SU-DHL-6 (cell line): ENCODE data around the gene PRAMEF8.
"Not testable (repeated sequence)": the region's sequence is repeated elsewhere in the genome, so short reads cannot be mapped to it uniquely, and the experiment has no call there.

Source experiments
- H2AFZ ChIP-seq: fragments of 200-600 bp; sonication (generic); 2 replicates; pipeline ENCODE4 v1.6.1; 2014; ENCODE audit warnings: low read depth, mild to moderate bottlenecking, moderate library complexity, mixed read lengths, antibody characterized with exemption, low read length; ENCODE audit not compliant: severe bottlenecking
- H3F3A ChIP-seq: fragments of 200-600 bp; shearing (Covaris generic); 2 replicates; pipeline ENCODE4 v1.6.0; 2016; ENCODE audit warnings: antibody characterized with exemption, mild to moderate bottlenecking; ENCODE audit not compliant: insufficient read depth
- H3K27ac ChIP-seq: fragments of 200-600 bp; sonication (generic); 2 replicates; pipeline ENCODE4 v1.5.1; 2016; ENCODE audit warnings: low read depth, mild to moderate bottlenecking, low read length, moderate library complexity, mixed read lengths
- H3K27me3 ChIP-seq: fragments of 200-600 bp; sonication (generic), shearing (Covaris generic); 2 replicates; pipeline ENCODE4 v1.6.0; 2014; ENCODE audit warnings: mild to moderate bottlenecking, low read length
- H3K36me3 ChIP-seq: fragments of 200-600 bp; sonication (generic); 2 replicates; pipeline ENCODE4 v1.6.1; 2014; ENCODE audit warnings: mild to moderate bottlenecking, low read length, mixed read lengths
- H3K4me2 ChIP-seq: fragments of 300-600, 200-600 bp; shearing (Covaris generic), sonication (generic); 2 replicates; pipeline ENCODE4 v1.6.0; 2014; ENCODE audit warnings: low read length, low read depth, mild to moderate bottlenecking; ENCODE audit not compliant: poor library complexity, severe bottlenecking
- H3K4me3 ChIP-seq: fragments of 200-600 bp; sonication (generic); 2 replicates; pipeline ENCODE4 v1.5.1; 2014; ENCODE audit warnings: antibody characterized with exemption, low read length, mild to moderate bottlenecking, mixed read lengths; ENCODE audit not compliant: insufficient read depth, poor library complexity, severe bottlenecking
- H3K79me2 ChIP-seq: fragments of 200-600 bp; sonication (generic); 2 replicates; pipeline ENCODE4 v1.6.1; 2014; ENCODE audit warnings: mild to moderate bottlenecking, low read length, moderate library complexity; ENCODE audit not compliant: insufficient read depth
- H3K9ac ChIP-seq: fragments of 200-600 bp; sonication (generic); 2 replicates; pipeline ENCODE4 v1.7.0; 2014; ENCODE audit warnings: mild to moderate bottlenecking, low read length
- H3K9me2 ChIP-seq: fragments of 200-600 bp; sonication (generic); replicated peaks from 2 replicates; pipeline ENCODE4 v1.6.1; 2014; ENCODE audit warnings: low read length; ENCODE audit not compliant: insufficient read depth
- H3K9me3 ChIP-seq: fragments of 200-600 bp; sonication (generic); 2 replicates; pipeline ENCODE4 v1.6.1; 2014; ENCODE audit warnings: low read length, mixed read lengths; ENCODE audit not compliant: insufficient read depth
- H4K20me1 ChIP-seq: fragments of 200-600 bp; sonication (generic); 2 replicates; pipeline ENCODE4 v1.6.1; 2014; ENCODE audit warnings: low read depth, mild to moderate bottlenecking, antibody characterized with exemption, low read length, moderate library complexity, mixed read lengths

The PRAMEF8 gene

GRCh38 chr1:13285037-13285436 lies at the start of gene PRAMEF8:
Gene PRAMEF8, minus strand, starts transcription at chr1:13285137. Its CDS starts 1,046 bp downstream, at chr1:13284091.
- not testable (repeated sequence) for H3K9me2 ChIP-seq, H3K9ac ChIP-seq, H3F3A ChIP-seq

GRCh38 chr1:13315281-13315680 lies 30.3 kb upstream of the PRAMEF8 start, which contains the start of gene PRAMEF15:
Gene PRAMEF15, plus strand, starts transcription at chr1:13315581. Its CDS starts 2,827 bp downstream, at chr1:13318408.
- not testable (repeated sequence) for H3F3A ChIP-seq, H3K36me3 ChIP-seq, H3K9me3 ChIP-seq, H3K9me2 ChIP-seq, H3K27ac ChIP-seq, H3K27me3 ChIP-seq, H3K79me2 ChIP-seq, H3K4me2 ChIP-seq, H3K4me3 ChIP-seq, H2AFZ ChIP-seq, H4K20me1 ChIP-seq, H3K9ac ChIP-seq

More at GRCh38 chr1:13285037-13285436, at the start of gene PRAMEF8:
- not testable (repeated sequence) for H3K36me3 ChIP-seq, H3K79me2 ChIP-seq, H3K4me2 ChIP-seq, H2AFZ ChIP-seq, H3K4me3 ChIP-seq, H4K20me1 ChIP-seq, H3K27ac ChIP-seq, H3K27me3 ChIP-seq, H3K9me3 ChIP-seq

GRCh38 chr1:13303239-13303638 lies 18.3 kb upstream of the PRAMEF8 start, which contains the start of gene PRAMEF33:
Gene PRAMEF33, plus strand, starts transcription at chr1:13303539. Its CDS starts 2,416 bp downstream, at chr1:13305955.
- not testable (repeated sequence) for H3K4me3 ChIP-seq, H3K9me2 ChIP-seq, H3F3A ChIP-seq, H3K36me3 ChIP-seq, H3K79me2 ChIP-seq, H2AFZ ChIP-seq, H3K27ac ChIP-seq, H3K27me3 ChIP-seq, H3K9me3 ChIP-seq, H4K20me1 ChIP-seq, H3K4me2 ChIP-seq, H3K9ac ChIP-seq

- H4K20me1 ChIP-seq, H3K9me3 ChIP-seq, H3K4me2 ChIP-seq, H3K9ac ChIP-seq, H3K79me2 ChIP-seq, H3K27me3 ChIP-seq, H3K36me3 ChIP-seq, H3K9me2 ChIP-seq, H2AFZ ChIP-seq, H3K4me3 ChIP-seq, H3K27ac ChIP-seq, H3F3A ChIP-seq: not testable (repeated sequence)
Observed at GRCh38 chr1:13302197-13302596, 17.3 kb upstream of the PRAMEF8 start.

- H3K4me3 ChIP-seq, H3K27ac ChIP-seq, H3K36me3 ChIP-seq, H3K27me3 ChIP-seq, H3K4me2 ChIP-seq, H3K79me2 ChIP-seq, H3F3A ChIP-seq, H2AFZ ChIP-seq, H3K9me3 ChIP-seq, H3K9me2 ChIP-seq, H3K9ac ChIP-seq, H4K20me1 ChIP-seq: not testable (repeated sequence)
Observed at GRCh38 chr1:13298699-13299098, 13.8 kb upstream of the PRAMEF8 start.

GRCh38 chr1:13297216-13297931 lies 12.4 kb upstream of the PRAMEF8 start:
- H3K9ac ChIP-seq, H3K4me2 ChIP-seq, H3K9me3 ChIP-seq, H3K36me3 ChIP-seq, H3K27ac ChIP-seq, H3F3A ChIP-seq, H3K9me2 ChIP-seq, H3K4me3 ChIP-seq, H3K27me3 ChIP-seq, H2AFZ ChIP-seq, H3K79me2 ChIP-seq, H4K20me1 ChIP-seq: not testable (repeated sequence)

- H3K4me2 ChIP-seq, H3K27me3 ChIP-seq, H2AFZ ChIP-seq, H3K4me3 ChIP-seq, H3K27ac ChIP-seq, H3F3A ChIP-seq, H3K9me2 ChIP-seq, H4K20me1 ChIP-seq, H3K79me2 ChIP-seq, H3K9ac ChIP-seq, H3K36me3 ChIP-seq, H3K9me3 ChIP-seq: not testable (repeated sequence)
Observed at GRCh38 chr1:13289030-13289429, 4.1 kb upstream of the PRAMEF8 start.

- H2AFZ ChIP-seq, H4K20me1 ChIP-seq, H3F3A ChIP-seq, H3K27ac ChIP-seq, H3K36me3 ChIP-seq, H3K4me2 ChIP-seq, H3K79me2 ChIP-seq, H3K9me2 ChIP-seq, H3K4me3 ChIP-seq, H3K9ac ChIP-seq, H3K27me3 ChIP-seq, H3K9me3 ChIP-seq: not testable (repeated sequence)
Observed at GRCh38 chr1:13279617-13280016, 5.3 kb downstream of the PRAMEF8 start.
